Measurements from ENCODE around the gene GRB14. TPM values are rescaled to one million over a fixed set of nuclear protein-coding genes. Genes with fewer than 3 reads are reported as not detected.

GRB14 gene
- total RNA-seq, 1 donor from 2014 or later = 1.8 TPM

GRCh38 chr2:164595031-164595430 lies 26.3 kb downstream of the GRB14 start:
- FAIRE-seq (no peak), DNase-seq (ENCODE audit: low read depth) (no peak)
- Histone ChIP-seq H3K36me3 (ENCODE audit: control insufficient read depth, insufficient read depth, low read length) (no peaks in the 10 kb centered on the region), H3K4me3 (ENCODE audit: low read depth, low read length) (no peak overlapping the region), H3K27me3 (ENCODE audit: control insufficient read depth, insufficient read depth, low read length) (no peaks in the 10 kb centered on the region)
- TF ChIP-seq CTCF (IDR thresholded peaks at IDR 0.05; ENCODE audit: insufficient read depth, low read length, severe bottlenecking) = no peak

GRCh38 chr2:164593959-164594358 lies 27.3 kb downstream of the GRB14 start:
- DNase-seq (ENCODE audit: low read depth) (no peak), FAIRE-seq (no peak)
- Histone ChIP-seq H3K36me3 (ENCODE audit: control insufficient read depth, insufficient read depth, low read length) (no peaks in the 10 kb centered on the region), H3K4me3 (ENCODE audit: low read depth, low read length) (no peak overlapping the region), H3K27me3 (ENCODE audit: control insufficient read depth, insufficient read depth, low read length) (no peaks in the 10 kb centered on the region)
- TF ChIP-seq CTCF (IDR thresholded peaks at IDR 0.05; ENCODE audit: insufficient read depth, low read length, severe bottlenecking) = no peak

GRCh38 chr2:164593541-164593940 lies 27.7 kb downstream of the GRB14 start:
- Histone ChIP-seq H3K27me3 (ENCODE audit: control insufficient read depth, insufficient read depth, low read length) (no peaks in the 10 kb centered on the region), H3K4me3 (ENCODE audit: low read depth, low read length) (no peak overlapping the region), H3K36me3 (ENCODE audit: control insufficient read depth, insufficient read depth, low read length) (no peaks in the 10 kb centered on the region)
- TF ChIP-seq CTCF (IDR thresholded peaks at IDR 0.05; ENCODE audit: insufficient read depth, low read length, severe bottlenecking) = no peak
- FAIRE-seq (no peak), DNase-seq (ENCODE audit: low read depth) (no peak)

- no peak for FAIRE-seq
- no peak for DNase-seq (ENCODE audit: low read depth)
- TF ChIP-seq CTCF (IDR thresholded peaks at IDR 0.05; ENCODE audit: insufficient read depth, low read length, severe bottlenecking) = no peak
- Histone ChIP-seq H3K36me3 (ENCODE audit: control insufficient read depth, insufficient read depth, low read length) (no peaks in the 10 kb centered on the region), H3K4me3 (ENCODE audit: low read depth, low read length) (no peak overlapping the region), H3K27me3 (ENCODE audit: control insufficient read depth, insufficient read depth, low read length) (no peaks in the 10 kb centered on the region)
These were observed 31.8 kb downstream of the GRB14 start for GRCh38 chr2:164589522-164589921.

- no peaks in the 10 kb centered on the region for H3K27me3 ChIP-seq (ENCODE audit: control insufficient read depth, insufficient read depth, low read length)
- no peak for TF ChIP-seq CTCF (IDR thresholded peaks at IDR 0.05; ENCODE audit: insufficient read depth, low read length, severe bottlenecking)
- H3K36me3 ChIP-seq (ENCODE audit: control insufficient read depth, insufficient read depth, low read length) = no peaks in the 10 kb centered on the region
- DNase-seq (ENCODE audit: low read depth) (no peak), FAIRE-seq (no peak)
- H3K4me3 ChIP-seq (ENCODE audit: low read depth, low read length) = no peak overlapping the region
These were observed 40.2 kb downstream of the GRB14 start for GRCh38 chr2:164581050-164581449.

- FAIRE-seq (no peak), DNase-seq (ENCODE audit: low read depth) (no peak)
- no peaks in the 10 kb centered on the region for H3K36me3 ChIP-seq (ENCODE audit: control insufficient read depth, insufficient read depth, low read length)
- no peaks in the 10 kb centered on the region for H3K27me3 ChIP-seq (ENCODE audit: control insufficient read depth, insufficient read depth, low read length)
- H3K4me3 ChIP-seq (ENCODE audit: low read depth, low read length) = no peak overlapping the region
- no peak for TF ChIP-seq CTCF (IDR thresholded peaks at IDR 0.05; ENCODE audit: insufficient read depth, low read length, severe bottlenecking)
These were observed 46.4 kb downstream of the GRB14 start for GRCh38 chr2:164574931-164575330.
